Sigmoid colon (tissue), 3 donors: Measurements from ENCODE around the gene GEMIN7.

Experiments
- CTCF ChIP-seq, 4 experiments: fragments of 450-650 bp in 3 of 4; fragments of 200-600 bp in 1 of 4; IDR thresholded peaks; one replicate each; pipeline ENCODE4 v1.5.1; 2016 to 2019; ENCODE audit warnings: antibody characterized with exemption in 4 of 4, mild to moderate bottlenecking in 3 of 4, moderate library complexity in 2 of 4
- POLR2A ChIP-seq, 2 donors: fragments of 450-650 bp; IDR thresholded peaks; one replicate each; pipeline ENCODE4 v1.6.1; 2016; ENCODE audit warnings: antibody characterized with exemption in 2 of 2, mild to moderate bottlenecking in 2 of 2, moderate library complexity in 2 of 2

DNA sequence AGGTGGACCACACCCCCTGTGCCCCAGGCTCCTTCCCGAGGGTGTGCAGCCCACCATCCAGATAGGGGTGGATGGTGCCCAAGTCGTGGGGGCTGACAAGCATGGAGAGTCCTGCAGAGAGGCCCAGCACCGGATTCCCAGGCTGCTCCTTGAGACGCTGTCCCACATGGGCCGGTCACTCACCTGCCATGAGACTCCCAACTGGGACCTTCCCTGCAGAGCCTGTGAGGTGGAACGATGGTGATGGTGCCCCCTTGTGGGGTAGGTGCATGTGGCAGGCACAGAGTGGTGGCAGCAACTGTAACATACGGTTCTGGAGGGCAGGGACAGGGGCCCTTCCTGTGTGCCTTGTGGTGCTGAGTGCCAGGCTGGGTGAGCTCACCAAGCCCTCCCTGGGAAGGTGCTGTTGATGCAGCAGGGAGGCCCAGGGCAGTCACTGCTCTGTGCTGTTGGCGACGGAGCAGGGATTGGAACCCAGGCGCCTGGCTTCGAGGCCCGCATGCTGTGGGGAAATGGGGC, 47.0 kb downstream of the GEMIN7 start:
- TF ChIP-seq CTCF (IDR thresholded peaks at IDR 0.05), result peak; percentile 2 to 49 (median 33)
- no peak for TF ChIP-seq POLR2A (IDR thresholded peaks at IDR 0.05)
